Activated CD4-positive, alpha-beta T cell treated with anti-CD3 and anti-CD28 coated beads, Interleukin-2, amount 50 U/mL, for 24 hours (primary cell): ENCODE data around the gene SMIM13.
A peak's percentile ranks its signal among the peaks of the same experiment; 100 is the strongest.

Experiments
- DNase-seq, 2 donors: peaks; one replicate each; pipeline ENCODE4 v3.0.0-alpha.2; 2020; ENCODE audit warnings: low read depth in 1 of 2, low spot score in 1 of 2

Gene SMIM13

GRCh38 chr6:11152581-11152980 lies 58.9 kb downstream of the SMIM13 start:
- no peak for DNase-seq

GRCh38 chr6:11153447-11153846 lies 59.8 kb downstream of the SMIM13 start:
- no peak for DNase-seq

- no peak for DNase-seq
These were observed 62.0 kb downstream of the SMIM13 start for GRCh38 chr6:11155589-11155988.

DNA sequence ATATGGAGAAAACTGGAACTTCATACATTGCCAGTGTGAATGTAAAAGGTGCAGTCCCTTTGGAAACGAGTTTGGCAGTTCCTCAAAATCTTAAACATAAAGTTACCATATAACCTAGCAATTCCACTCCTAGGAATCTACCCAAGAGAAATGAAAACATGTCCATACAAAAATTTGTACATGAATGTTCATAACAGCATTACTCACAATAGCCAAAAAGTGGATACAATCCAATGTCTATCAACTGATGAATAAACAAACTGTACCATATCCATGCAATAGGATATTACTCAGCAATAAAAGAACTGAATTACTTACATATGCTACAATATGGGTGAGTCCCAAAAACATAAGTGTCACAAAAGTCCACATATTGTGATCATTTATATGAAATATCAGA lies 66.6 kb downstream of the SMIM13 start:
- DNase-seq, result no peak

- no peak for DNase-seq
These were observed 67.7 kb downstream of the SMIM13 start for GRCh38 chr6:11161031-11161956.

- no peak for DNase-seq
These were observed 68.6 kb downstream of the SMIM13 start for GRCh38 chr6:11162262-11162661.

GRCh38 chr6:11163932-11164331 lies 70.3 kb downstream of the SMIM13 start:
- DNase-seq, result no peak

- DNase-seq, result no peak
These were observed 71.3 kb downstream of the SMIM13 start for GRCh38 chr6:11164717-11165646.

- DNase-seq, result no peak
These were observed 73.3 kb downstream of the SMIM13 start for GRCh38 chr6:11166948-11167347.

DNA sequence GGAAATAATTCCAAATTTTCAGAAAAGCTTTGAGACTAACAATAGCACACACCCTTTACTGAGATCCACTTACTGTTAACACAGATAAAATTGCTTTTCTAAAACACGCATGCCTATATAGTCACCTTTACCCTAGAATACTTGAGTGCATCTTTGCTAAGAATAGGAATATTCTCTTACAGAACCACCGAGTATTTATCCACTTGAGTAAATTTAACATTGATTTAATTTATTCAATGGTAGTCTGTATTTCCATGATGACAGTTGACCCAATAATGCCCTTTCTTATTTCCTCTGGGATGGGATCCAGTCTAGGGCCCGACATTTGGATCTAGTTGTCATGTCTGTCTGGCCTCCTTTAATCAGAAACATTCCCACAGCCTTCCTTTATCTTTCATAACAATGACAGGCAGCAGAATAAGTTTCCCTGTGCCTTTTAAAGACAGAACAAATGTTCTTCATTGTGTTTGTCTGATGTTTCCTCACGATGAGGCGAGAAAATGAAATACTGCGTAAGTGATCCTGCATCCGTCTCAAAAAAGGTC lies 74.5 kb downstream of the SMIM13 start:
- DNase-seq, result no peak

- no peak for DNase-seq
These were observed 78.3 kb downstream of the SMIM13 start for GRCh38 chr6:11171952-11172351.

DNA sequence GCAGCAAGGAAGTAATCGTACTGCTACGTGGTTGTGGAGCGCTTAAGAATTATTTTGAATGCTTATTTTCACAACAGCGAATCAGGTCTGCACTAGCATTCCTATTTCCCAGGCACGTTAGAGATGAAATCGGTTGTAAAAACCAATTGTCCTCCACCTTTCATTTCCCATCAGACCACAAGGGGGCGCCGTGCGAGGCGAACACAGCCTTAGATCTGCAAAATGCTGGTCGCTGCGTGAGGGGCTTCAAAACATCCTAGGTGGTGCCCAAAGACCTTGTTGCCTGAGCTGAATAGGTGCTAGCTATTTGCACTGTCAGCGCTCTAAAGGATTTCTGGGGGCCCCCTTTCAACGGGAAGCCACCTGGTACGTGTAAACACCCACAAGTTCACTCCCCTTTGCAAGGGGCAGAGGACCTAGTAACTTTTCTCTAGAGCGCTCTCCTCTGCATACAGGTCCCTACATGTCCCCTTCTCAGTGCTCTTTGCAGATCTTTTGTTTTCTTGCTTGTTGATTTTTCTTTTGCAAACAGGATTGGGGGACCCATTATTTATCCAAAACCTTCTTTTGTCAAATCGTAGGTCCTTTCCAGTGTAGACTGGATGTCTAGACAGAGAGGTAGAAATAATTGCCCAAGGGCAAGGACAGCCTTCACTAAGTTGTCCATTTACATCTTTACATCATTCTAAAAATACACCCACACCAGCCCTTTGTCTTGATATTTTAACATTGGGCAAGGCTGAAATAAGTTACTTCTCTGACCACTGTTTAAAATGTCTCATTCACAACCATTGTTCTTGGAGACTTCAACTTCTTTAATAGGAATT lies 79.1 kb downstream of the SMIM13 start:
- peak; percentile 69 to 76 for DNase-seq

GRCh38 chr6:11174242-11174611 lies 80.6 kb downstream of the SMIM13 start:
- no peak for DNase-seq

DNA sequence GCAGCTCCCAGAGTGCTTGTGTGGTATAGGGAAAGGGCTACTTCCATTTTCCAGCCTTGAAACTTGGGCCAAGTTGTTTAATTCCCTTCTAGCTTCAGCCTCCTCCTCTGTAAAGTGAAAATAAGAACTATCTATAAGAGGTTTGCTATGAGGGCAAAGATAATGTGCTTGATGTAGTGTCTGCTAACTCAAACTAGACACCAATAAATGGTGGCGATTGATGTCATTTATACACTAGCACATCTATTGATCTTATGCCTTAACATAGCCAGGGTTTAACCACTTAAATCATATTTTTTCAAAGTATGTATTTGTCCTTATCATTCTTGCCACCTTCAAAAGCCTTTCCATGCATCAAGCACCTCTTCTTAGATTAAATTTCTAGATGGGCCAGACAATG lies 83.6 kb downstream of the SMIM13 start:
- no peak for DNase-seq

DNA sequence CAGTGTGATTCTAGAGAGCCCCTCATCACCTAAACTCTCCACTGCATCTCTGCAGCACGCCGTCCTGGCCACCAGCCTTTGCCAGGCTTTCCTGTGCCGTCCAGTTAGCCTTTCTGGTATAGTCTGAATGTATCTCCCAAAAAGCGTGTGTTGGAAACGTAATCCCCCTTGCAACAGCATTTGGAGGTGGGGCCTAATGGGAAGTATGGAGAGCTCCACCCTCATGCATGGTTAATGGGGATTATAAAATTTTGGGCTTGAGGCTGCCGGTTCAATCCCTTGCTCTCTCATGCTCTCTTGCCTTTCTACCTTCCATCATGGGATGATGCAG lies 85.4 kb downstream of the SMIM13 start:
- DNase-seq, result no peak

GRCh38 chr6:11179419-11180202 lies 86.0 kb downstream of the SMIM13 start:
- DNase-seq, result no peak

GRCh38 chr6:11181478-11182136 lies 88.0 kb downstream of the SMIM13 start:
- DNase-seq, result no peak

- DNase-seq, result no peak
These were observed 90.2 kb downstream of the SMIM13 start for GRCh38 chr6:11183761-11184362.

DNA sequence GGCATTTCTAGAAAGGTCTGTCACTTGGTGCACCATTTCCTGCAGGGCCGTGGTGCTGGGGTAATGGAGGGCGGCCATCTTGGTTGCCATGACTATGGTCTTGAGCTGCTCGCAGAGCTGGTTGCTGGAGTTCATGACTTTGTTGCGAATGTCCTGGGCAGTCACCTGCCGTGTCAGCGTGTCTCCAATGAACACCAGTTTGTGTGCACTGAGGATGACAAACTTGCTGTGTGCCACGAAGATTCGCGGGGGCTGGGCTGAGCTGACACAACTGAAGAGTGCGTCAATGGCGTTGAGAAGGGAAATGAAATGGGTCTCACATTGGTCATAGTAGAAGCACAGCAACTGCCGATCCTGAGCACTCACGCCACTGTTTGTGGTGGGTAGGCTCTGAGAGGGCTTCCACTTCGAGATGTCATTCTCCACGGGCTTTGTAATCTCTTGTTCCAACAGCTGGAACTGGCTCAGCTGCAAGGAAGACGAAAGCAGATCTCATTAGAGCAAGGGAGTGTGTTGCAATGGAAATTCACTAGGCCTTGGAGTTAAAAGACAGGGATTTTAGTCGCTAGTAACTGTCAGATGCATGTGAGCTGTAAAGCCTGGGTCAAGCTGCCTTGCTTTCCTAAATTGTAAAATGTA lies 91.7 kb downstream of the SMIM13 start:
- DNase-seq, result no peak
